Measurements from ENCODE around the gene LDLRAD4.

- TF ChIP-seq EZH2phosphoT487 (conservative IDR thresholded peaks at IDR 0.05; ENCODE audit: low read length) (no peak), CTCF (IDR thresholded peaks at IDR 0.05; ENCODE audit: insufficient read depth, low read length, poor library complexity, severe bottlenecking) (no peak)
Observed at GRCh38 chr18:13198701-13199100, 19.9 kb upstream of the LDLRAD4 start.

All from SU-DHL-6 (cell line).